Vagina (tissue), 2 donors: ENCODE data around the gene LRRC4C.

ENCODE experiments used
- CTCF ChIP-seq, 3 experiments: fragments of 450-650 bp in 2 of 3; fragments of 200-600 bp in 1 of 3; sonication (generic) in 1 of 3; IDR thresholded peaks; one replicate each; pipeline ENCODE4 v1.5.1; 2017 to 2019; ENCODE audit warnings: antibody characterized with exemption in 3 of 3, mild to moderate bottlenecking in 2 of 3, moderate library complexity in 2 of 3
- POLR2AphosphoS5 ChIP-seq, 2 donors: sonication (generic); formaldehyde crosslinking; IDR thresholded peaks; one replicate each; pipeline ENCODE4 v1.9.0; 2017; ENCODE audit warnings: antibody characterized with exemption in 2 of 2, mild to moderate bottlenecking in 2 of 2, low read depth in 1 of 2; ENCODE audit not compliant: insufficient read depth in 1 of 2

- TF ChIP-seq CTCF (IDR thresholded peaks at IDR 0.05) (no peak), POLR2AphosphoS5 (IDR thresholded peaks at IDR 0.05; ENCODE audit: insufficient read depth in 1 of 2, low read depth in 1 of 2) (no peak)
These were observed 192.0 kb downstream of the LRRC4C start for GRCh38 chr11:41267451-41267850.
